ENCODE measurements around the gene CFAP45.

- TF ChIP-seq CTCF (IDR thresholded peaks at IDR 0.05) (no peak), MAX (IDR thresholded peaks at IDR 0.05) (no peak), EP300 (IDR thresholded peaks at IDR 0.05) (no peak), POLR2A (IDR thresholded peaks at IDR 0.05; ENCODE audit: low read length) (no peak), CHD4 (IDR thresholded peaks at IDR 0.05; ENCODE audit: borderline replicate concordance) (no peak), CEBPB (IDR thresholded peaks at IDR 0.05) (no peak), RARB (CRISPR knock-in tag; IDR thresholded peaks at IDR 0.05) (no peak), MYC (IDR thresholded peaks at IDR 0.05; ENCODE audit: borderline replicate concordance, low read length) (no peak), CHD2 (IDR thresholded peaks at IDR 0.05; ENCODE audit: low read length, partially characterized antibody) (no peak), RFX5 (IDR thresholded peaks at IDR 0.05) (no peak), KDM1A (IDR thresholded peaks at IDR 0.05; ENCODE audit: low read depth) (no peak), ZSCAN20 (CRISPR knock-in tag; IDR thresholded peaks at IDR 0.05) (no peak), REST (IDR thresholded peaks at IDR 0.05) (no peak)
Observed at GRCh38 chr1:159845751-159846629, 54.0 kb downstream of the CFAP45 start.
